Progenitor cell of endocrine pancreas (in vitro differentiated cells): Measurements from ENCODE around the gene HTR6. TPM values are rescaled to one million over a fixed set of nuclear protein-coding genes. Genes with fewer than 3 reads are reported as not detected.
A peak's percentile ranks its signal among the peaks of the same experiment; 100 is the strongest.

ENCODE experiments used
- DNase-seq: peaks from one replicate; pipeline ENCODE4 v3.0.0; 2021; ENCODE audit warnings: low spot score; ENCODE audit not compliant: unreplicated experiment
- H3K27ac Mint-ChIP-seq: 2 replicates; pipeline ENCODE4 v1.8.0; 2021; ENCODE audit warnings: mild to moderate bottlenecking, moderate library complexity, mixed read lengths
- H3K27me3 Mint-ChIP-seq: 2 replicates; pipeline ENCODE4 v1.8.0; 2021; ENCODE audit warnings: mixed read lengths
- H3K36me3 Mint-ChIP-seq: 2 replicates; pipeline ENCODE4 v1.8.0; 2022; ENCODE audit warnings: mixed read lengths; ENCODE audit not compliant: insufficient read depth
- H3K4me1 Mint-ChIP-seq: 2 replicates; pipeline ENCODE4 v1.8.0; 2021; ENCODE audit warnings: low read depth, mixed read lengths
- H3K4me3 Mint-ChIP-seq: 2 replicates; pipeline ENCODE4 v1.8.0; 2021; ENCODE audit warnings: low read depth, mild to moderate bottlenecking, moderate library complexity, mixed read lengths
- H3K9me3 Mint-ChIP-seq: 2 replicates; pipeline ENCODE4 v1.8.0; 2021; ENCODE audit warnings: low read depth, mixed read lengths
- total RNA-seq: library from RNA; stranded (reverse); gene quantifications from 2 replicates; pipeline ENCODE4 v1.2.1, GENCODE V29; 2021
- TF ChIP-seq, protein P1 (sequence below): fragments of 200-600 bp; sonication (generic); IDR thresholded peaks from one replicate; pipeline ENCODE4 v1.5.0; 2021; ENCODE audit warnings: antibody characterized with exemption, mild to moderate bottlenecking; ENCODE audit not compliant: unreplicated experiment

Gene HTR6
- total RNA-seq, 1 donor from 2014 or later = not detected

DNA sequence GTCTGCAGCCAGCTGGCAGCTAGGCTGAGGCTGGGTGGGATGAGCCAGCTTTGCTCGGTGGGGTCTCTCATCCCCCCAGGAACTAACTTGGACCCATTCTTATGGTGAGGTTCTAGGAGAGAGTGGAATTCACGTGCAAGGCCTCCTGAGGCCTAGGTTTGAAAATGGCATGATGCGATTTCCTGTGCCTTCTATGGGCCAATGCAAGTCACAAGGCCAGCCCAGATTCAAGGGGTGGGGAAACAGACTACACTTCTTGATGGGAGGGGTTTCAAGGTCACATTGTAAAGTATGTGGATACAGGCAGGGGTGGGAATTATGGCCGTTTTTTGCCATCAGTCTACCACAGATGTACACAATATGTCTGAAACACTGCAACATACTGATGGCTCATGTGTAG is 48.3 kb downstream of the HTR6 start:
- H3K9me3 Mint-ChIP-seq = no peaks in the 10 kb centered on the region
- H3K27ac Mint-ChIP-seq = no peak overlapping the region
- no peaks in the 10 kb centered on the region for H3K27me3 Mint-ChIP-seq
- DNase-seq = no peak
- peaks cover 5% of the 10 kb centered on the region for H3K4me1 Mint-ChIP-seq
- no peak overlapping the region for H3K4me3 Mint-ChIP-seq
- H3K36me3 Mint-ChIP-seq = no peaks in the 10 kb centered on the region
- TF ChIP-seq, protein P1, sequence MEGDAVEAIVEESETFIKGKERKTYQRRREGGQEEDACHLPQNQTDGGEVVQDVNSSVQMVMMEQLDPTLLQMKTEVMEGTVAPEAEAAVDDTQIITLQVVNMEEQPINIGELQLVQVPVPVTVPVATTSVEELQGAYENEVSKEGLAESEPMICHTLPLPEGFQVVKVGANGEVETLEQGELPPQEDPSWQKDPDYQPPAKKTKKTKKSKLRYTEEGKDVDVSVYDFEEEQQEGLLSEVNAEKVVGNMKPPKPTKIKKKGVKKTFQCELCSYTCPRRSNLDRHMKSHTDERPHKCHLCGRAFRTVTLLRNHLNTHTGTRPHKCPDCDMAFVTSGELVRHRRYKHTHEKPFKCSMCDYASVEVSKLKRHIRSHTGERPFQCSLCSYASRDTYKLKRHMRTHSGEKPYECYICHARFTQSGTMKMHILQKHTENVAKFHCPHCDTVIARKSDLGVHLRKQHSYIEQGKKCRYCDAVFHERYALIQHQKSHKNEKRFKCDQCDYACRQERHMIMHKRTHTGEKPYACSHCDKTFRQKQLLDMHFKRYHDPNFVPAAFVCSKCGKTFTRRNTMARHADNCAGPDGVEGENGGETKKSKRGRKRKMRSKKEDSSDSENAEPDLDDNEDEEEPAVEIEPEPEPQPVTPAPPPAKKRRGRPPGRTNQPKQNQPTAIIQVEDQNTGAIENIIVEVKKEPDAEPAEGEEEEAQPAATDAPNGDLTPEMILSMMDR = no peak

DNA sequence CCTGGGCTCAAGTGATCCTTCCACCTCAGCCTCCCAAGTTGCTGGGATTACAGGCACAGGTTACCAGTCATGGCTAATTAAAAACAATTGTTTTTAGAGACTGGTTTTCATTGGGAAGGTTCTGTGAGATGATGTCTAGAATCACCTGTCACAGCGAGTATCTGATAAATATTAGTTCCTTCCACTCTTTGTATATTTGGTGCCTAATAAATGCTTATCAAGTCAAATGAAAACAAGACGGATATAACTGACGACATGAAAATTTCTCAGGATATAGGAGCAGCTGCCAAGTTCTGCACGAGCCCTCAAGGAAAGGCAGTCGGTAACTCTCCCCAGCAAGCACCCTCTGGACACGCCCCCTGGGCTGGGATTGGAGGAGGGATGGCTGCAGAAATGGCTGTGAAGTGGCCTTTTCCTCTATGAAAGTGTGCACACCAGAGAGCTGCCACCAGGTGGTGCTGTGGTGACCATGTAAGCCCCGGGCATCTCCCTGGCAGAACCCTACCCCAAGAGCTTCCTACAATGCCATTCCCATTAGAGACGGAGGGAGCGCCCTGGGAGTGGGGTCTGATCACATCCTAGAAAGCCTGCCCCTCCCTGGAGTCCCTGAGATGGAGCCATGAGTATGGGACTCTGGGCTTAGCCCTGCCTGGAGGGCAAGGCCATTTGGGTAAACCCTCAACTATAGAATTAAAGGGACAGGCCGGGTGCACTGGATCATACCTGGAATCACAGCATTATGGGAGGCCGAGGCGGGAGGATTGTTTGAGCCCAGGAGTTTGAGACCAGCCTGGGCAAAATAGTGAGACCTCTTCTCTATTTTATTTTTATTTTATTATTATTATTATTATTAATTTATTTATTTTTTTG is 50.9 kb downstream of the HTR6 start:
- no peaks in the 10 kb centered on the region for H3K27me3 Mint-ChIP-seq

DNA sequence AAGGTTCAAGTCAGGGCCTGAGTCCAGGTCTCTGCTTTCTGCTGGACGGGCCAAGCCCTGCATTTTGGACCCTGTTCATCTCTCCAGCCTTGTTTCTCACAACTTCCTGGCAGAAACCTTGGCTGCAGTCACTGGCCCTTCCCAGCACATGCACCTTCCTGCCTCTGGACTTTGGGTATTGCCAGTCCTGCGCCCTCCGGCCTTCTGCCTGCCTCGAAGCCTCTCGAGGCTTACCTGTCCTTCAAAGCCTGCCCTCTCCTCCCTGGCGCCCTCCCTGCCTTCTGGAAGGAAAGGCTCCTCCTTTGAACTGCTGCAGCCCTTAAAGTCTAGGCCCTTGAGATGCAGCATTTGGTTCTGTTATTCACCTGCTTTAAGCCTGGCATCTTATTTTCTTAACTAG is 52.8 kb downstream of the HTR6 start:
- no peak for DNase-seq
- Mint-ChIP-seq H3K27ac (no peak overlapping the region), H3K9me3 (no peaks in the 10 kb centered on the region), H3K27me3 (peaks cover 2% of the 10 kb centered on the region), H3K4me3 (no peak overlapping the region), H3K4me1 (peaks cover 3% of the 10 kb centered on the region), H3K36me3 (peaks cover 2% of the 10 kb centered on the region)
- TF ChIP-seq, protein P1 = no peak

More for the DNA sequence above, 50.9 kb downstream of the HTR6 start:
- Mint-ChIP-seq H3K36me3 (no peaks in the 10 kb centered on the region), H3K27ac (no peak overlapping the region), H3K4me3 (no peak overlapping the region), H3K9me3 (no peaks in the 10 kb centered on the region), H3K4me1 (peaks cover 5% of the 10 kb centered on the region)
- DNase-seq = peak; percentile 88
- TF ChIP-seq, protein P1 = peak; percentile 92

DNA sequence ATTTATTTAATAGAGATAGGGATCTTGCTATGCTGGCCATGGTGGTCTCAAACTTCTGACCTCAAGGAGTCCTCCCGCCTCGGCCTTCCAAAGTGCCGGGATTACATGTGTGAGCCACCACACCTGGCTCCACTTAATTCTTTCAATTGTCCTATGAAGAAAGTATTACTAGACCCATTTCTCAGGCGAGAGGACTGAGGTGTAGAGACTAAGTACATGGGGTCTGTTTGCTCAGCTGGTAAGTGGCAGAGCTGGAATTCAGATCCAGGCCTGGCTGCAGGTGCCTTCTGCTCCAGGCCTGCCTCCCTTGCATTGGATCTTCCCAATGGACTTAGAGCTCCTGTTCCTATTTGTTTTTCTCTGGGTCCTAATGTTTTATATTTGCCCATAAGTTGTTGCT is 55.5 kb downstream of the HTR6 start:
- Mint-ChIP-seq H3K27ac (no peak overlapping the region), H3K4me1 (peaks cover 3% of the 10 kb centered on the region), H3K4me3 (no peak overlapping the region), H3K9me3 (no peaks in the 10 kb centered on the region), H3K36me3 (peaks cover 2% of the 10 kb centered on the region), H3K27me3 (peaks cover 5% of the 10 kb centered on the region)
- TF ChIP-seq, protein P1 = no peak
- no peak for DNase-seq

DNA sequence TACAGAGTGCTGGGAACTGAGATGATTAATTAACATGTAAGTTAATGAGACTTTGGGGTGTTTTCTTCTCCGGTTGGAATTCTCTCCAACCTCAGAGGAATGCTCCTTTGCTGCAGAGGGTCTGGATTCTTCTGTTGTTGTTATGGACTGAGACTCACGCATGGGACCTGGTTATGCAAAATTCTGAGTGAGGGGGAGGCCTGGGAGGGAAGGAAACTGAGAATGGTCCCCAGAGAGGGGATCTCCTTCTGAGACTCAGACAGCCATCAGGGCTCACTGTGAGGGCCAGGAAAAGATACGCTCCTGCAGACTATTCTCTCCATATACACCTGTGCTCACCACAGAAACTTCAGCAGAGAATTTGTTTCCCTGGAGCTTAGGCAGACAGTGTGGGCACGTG is 56.3 kb downstream of the HTR6 start:
- peaks cover 2% of the 10 kb centered on the region for H3K36me3 Mint-ChIP-seq
- DNase-seq = no peak
- peaks cover 5% of the 10 kb centered on the region for H3K27me3 Mint-ChIP-seq
- TF ChIP-seq, protein P1 = no peak
- H3K4me1 Mint-ChIP-seq = peaks cover 1% of the 10 kb centered on the region
- H3K9me3 Mint-ChIP-seq = no peaks in the 10 kb centered on the region
- no peak overlapping the region for H3K27ac Mint-ChIP-seq
- H3K4me3 Mint-ChIP-seq = no peak overlapping the region
